Measurements from ENCODE around the gene CCNDBP1.

GRCh38 chr15:43232289-43232874 lies 47.2 kb downstream of the CCNDBP1 start:
- TF ChIP-seq REST (IDR thresholded peaks at IDR 0.05; ENCODE audit: unreplicated experiment) (no peak), CTCF (conservative IDR thresholded peaks at IDR 0.05; ENCODE audit: low read depth in 2 of 2) (no peak), EZH2 (IDR thresholded peaks at IDR 0.05; ENCODE audit: low read depth, unreplicated experiment) (no peak), POLR2AphosphoS5 (IDR thresholded peaks at IDR 0.05; ENCODE audit: low read depth) (no peak), CREB1 (CRISPR knock-in tag; IDR thresholded peaks at IDR 0.05; ENCODE audit: low read depth) (no peak)
